ENCODE data around the gene SPAG6.

GRCh38 chr10:22323538-22324305, 21.6 kb upstream of the SPAG6 start:
- TF ChIP-seq TBL1XR1 (IDR thresholded peaks at IDR 0.05; ENCODE audit: low read length in 2 of 2) (no peak), SRSF1 (IDR thresholded peaks at IDR 0.05; ENCODE audit: low read depth, low read length) (no peak), USF2 (CRISPR knock-in tag; IDR thresholded peaks at IDR 0.05) (no peak), YY1 (IDR thresholded peaks at IDR 0.05; ENCODE audit: borderline replicate concordance in 1 of 3, control insufficient read depth in 1 of 3, extremely low read depth in 1 of 3, insufficient read depth in 3 of 3, insufficient read length in 1 of 3, insufficient replicate concordance in 2 of 3, low read depth in 1 of 3, low read length in 2 of 3) (no peak), ZNF354B (CRISPR knock-in tag; IDR thresholded peaks at IDR 0.05) (no peak), FOXP1 (CRISPR knock-in tag; IDR thresholded peaks at IDR 0.05) (no peak), L3MBTL2 (IDR thresholded peaks at IDR 0.05) (no peak), CTCF (IDR thresholded peaks at IDR 0.05 in 2 of 3, conservative IDR thresholded peaks at IDR 0.05 in 1 of 3; ENCODE audit: insufficient read depth in 2 of 3, low read depth in 1 of 3, low read length in 3 of 3) (no peak)
